Uterus (tissue), 2 donors: Measurements from ENCODE around the gene ANP32B.

ENCODE experiments used
- CTCF ChIP-seq, 4 experiments: fragments of 200-600 bp in 2 of 4; fragments of 450-650 bp in 2 of 4; sonication (generic) in 2 of 4; IDR thresholded peaks; one replicate each; pipeline ENCODE4 v1.5.1; 2016 to 2019; ENCODE audit warnings: antibody characterized with exemption in 4 of 4, mild to moderate bottlenecking in 2 of 4, moderate library complexity in 1 of 4
- POLR2A ChIP-seq, 2 donors: fragments of 450-650 bp; IDR thresholded peaks; one replicate each; pipeline ENCODE4 v1.6.1; 2016; ENCODE audit warnings: antibody characterized with exemption in 2 of 2, mild to moderate bottlenecking in 1 of 2, moderate library complexity in 1 of 2

GRCh38 chr9:97970165-97970564 is 13.0 kb upstream of the ANP32B start:
- TF ChIP-seq CTCF (IDR thresholded peaks at IDR 0.05) (no peak), POLR2A (IDR thresholded peaks at IDR 0.05) (no peak)
